Activated T-cell treated with anti-CD3 and anti-CD28 coated beads for 4 hours (primary cell): Measurements from ENCODE around the gene CHRDL2.

Experiments used
- DNase-seq: peaks from one replicate; pipeline ENCODE4 v3.0.0-alpha.2; 2020

Gene CHRDL2

GRCh38 chr11:74683941-74684481 is 47.2 kb downstream of the CHRDL2 start:
- DNase-seq: no peak

GRCh38 chr11:74683279-74683871 is 47.9 kb downstream of the CHRDL2 start:
- DNase-seq: no peak

- no peak for DNase-seq
Measured at GRCh38 chr11:74682731-74683278, 48.4 kb downstream of the CHRDL2 start.

GRCh38 chr11:74681686-74682651 is 49.3 kb downstream of the CHRDL2 start:
- DNase-seq: no peak

- no peak for DNase-seq
Measured at GRCh38 chr11:74680703-74681531, 50.3 kb downstream of the CHRDL2 start.

GRCh38 chr11:74680035-74680671 is 51.1 kb downstream of the CHRDL2 start:
- DNase-seq: no peak

GRCh38 chr11:74679513-74679865 is 51.7 kb downstream of the CHRDL2 start:
- no peak for DNase-seq

GRCh38 chr11:74678591-74679512 is 52.4 kb downstream of the CHRDL2 start:
- DNase-seq: no peak

- no peak for DNase-seq
Measured at GRCh38 chr11:74678041-74678440, 53.2 kb downstream of the CHRDL2 start.

- DNase-seq: no peak
Measured at GRCh38 chr11:74677131-74677530, 54.1 kb downstream of the CHRDL2 start.

- no peak for DNase-seq
Measured at GRCh38 chr11:74676596-74676995, 54.6 kb downstream of the CHRDL2 start.

- no peak for DNase-seq
Measured at GRCh38 chr11:74675761-74676160, 55.5 kb downstream of the CHRDL2 start.

GRCh38 chr11:74673693-74674360 is 57.4 kb downstream of the CHRDL2 start:
- DNase-seq: no peak

GRCh38 chr11:74672956-74673692 is 58.1 kb downstream of the CHRDL2 start:
- no peak for DNase-seq

GRCh38 chr11:74672332-74672955 is 58.8 kb downstream of the CHRDL2 start:
- DNase-seq: no peak

- DNase-seq: no peak
Measured at GRCh38 chr11:74671520-74672196, 59.6 kb downstream of the CHRDL2 start.

- no peak for DNase-seq
Measured at GRCh38 chr11:74670171-74670570, 61.1 kb downstream of the CHRDL2 start.
